Tibial nerve (tissue), 3 donors: ENCODE results near the gene GRM1.

ENCODE experiments used
- POLR2A ChIP-seq, 2 donors: fragments of 450-650 bp; IDR thresholded peaks; one replicate each; pipeline ENCODE4 v1.6.1; 2017; ENCODE audit warnings: antibody characterized with exemption in 2 of 2, mild to moderate bottlenecking in 2 of 2, moderate library complexity in 2 of 2
- TF ChIP-seq, protein P1 (sequence below), 5 experiments: fragments of 200-600 bp in 3 of 5; fragments of 450-650 bp in 2 of 5; sonication (generic) in 3 of 5; IDR thresholded peaks; one replicate each; pipeline ENCODE4 v1.5.1; 2016 to 2019; ENCODE audit warnings: antibody characterized with exemption in 5 of 5, mild to moderate bottlenecking in 3 of 5, moderate library complexity in 2 of 5

DNA sequence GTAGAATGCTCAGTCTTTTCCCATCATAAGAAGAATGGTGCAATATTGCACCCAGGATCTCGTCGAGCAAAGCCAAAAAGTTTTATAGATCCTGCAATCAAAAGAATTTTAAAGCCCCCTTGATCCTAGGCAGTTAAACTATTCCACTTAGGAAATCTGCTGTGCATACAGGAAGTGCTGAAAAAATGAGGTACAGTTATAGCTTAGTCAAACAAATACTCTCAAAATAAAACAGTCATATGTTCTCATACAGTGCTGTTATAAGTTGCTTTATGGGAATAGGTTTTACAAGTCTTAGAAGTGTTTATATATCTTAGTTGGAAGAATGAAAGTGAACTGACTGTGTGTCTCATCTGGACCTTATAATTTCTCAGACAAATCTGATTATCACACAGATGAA, 282.2 kb downstream of the GRM1 start:
- TF ChIP-seq, protein P1, sequence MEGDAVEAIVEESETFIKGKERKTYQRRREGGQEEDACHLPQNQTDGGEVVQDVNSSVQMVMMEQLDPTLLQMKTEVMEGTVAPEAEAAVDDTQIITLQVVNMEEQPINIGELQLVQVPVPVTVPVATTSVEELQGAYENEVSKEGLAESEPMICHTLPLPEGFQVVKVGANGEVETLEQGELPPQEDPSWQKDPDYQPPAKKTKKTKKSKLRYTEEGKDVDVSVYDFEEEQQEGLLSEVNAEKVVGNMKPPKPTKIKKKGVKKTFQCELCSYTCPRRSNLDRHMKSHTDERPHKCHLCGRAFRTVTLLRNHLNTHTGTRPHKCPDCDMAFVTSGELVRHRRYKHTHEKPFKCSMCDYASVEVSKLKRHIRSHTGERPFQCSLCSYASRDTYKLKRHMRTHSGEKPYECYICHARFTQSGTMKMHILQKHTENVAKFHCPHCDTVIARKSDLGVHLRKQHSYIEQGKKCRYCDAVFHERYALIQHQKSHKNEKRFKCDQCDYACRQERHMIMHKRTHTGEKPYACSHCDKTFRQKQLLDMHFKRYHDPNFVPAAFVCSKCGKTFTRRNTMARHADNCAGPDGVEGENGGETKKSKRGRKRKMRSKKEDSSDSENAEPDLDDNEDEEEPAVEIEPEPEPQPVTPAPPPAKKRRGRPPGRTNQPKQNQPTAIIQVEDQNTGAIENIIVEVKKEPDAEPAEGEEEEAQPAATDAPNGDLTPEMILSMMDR (IDR thresholded peaks at IDR 0.05): no peak
- no peak for TF ChIP-seq POLR2A (IDR thresholded peaks at IDR 0.05)
